Smooth muscle cell (in vitro differentiated cells): ENCODE measurements around the gene TP73. TPM values are rescaled to one million over a fixed set of nuclear protein-coding genes. Genes with fewer than 3 reads are reported as not detected.
A peak's percentile ranks its signal among the peaks of the same experiment; 100 is the strongest.

ENCODE experiments used
- DNase-seq: peaks from one replicate; lab custom pipeline; 2025; ENCODE audit not compliant: unreplicated experiment; lab: John Stamatoyannopoulos, UW
- H2AFZ ChIP-seq: fragments of 200-600 bp; sonication (generic); 2 replicates; pipeline ENCODE4 v1.6.0; 2016; ENCODE audit warnings: antibody characterized with exemption, low read depth, mild to moderate bottlenecking
- H3F3A ChIP-seq: fragments of 200-600 bp; sonication (generic); 2 replicates; pipeline ENCODE4 v1.6.0; 2017; ENCODE audit warnings: antibody characterized with exemption, low read depth
- H3K27ac ChIP-seq: fragments of 200-600 bp; sonication (generic); 2 replicates; pipeline ENCODE4 v1.5.1; 2016; ENCODE audit warnings: low read depth, mild to moderate bottlenecking
- H3K27me3 ChIP-seq: fragments of 200-600 bp; sonication (generic); 2 replicates; pipeline ENCODE4 v1.6.1; 2016; ENCODE audit warnings: low read depth, mild to moderate bottlenecking
- H3K36me3 ChIP-seq: fragments of 200-600 bp; sonication (generic); 2 replicates; pipeline ENCODE4 v1.5.1; 2016; ENCODE audit warnings: low read depth
- H3K4me1 ChIP-seq: fragments of 200-600 bp; sonication (generic); 2 replicates; pipeline ENCODE4 v1.5.1; 2016; ENCODE audit warnings: low read depth
- H3K4me2 ChIP-seq: fragments of 200-600 bp; sonication (generic); 2 replicates; pipeline ENCODE4 v1.6.0; 2016; ENCODE audit warnings: mild to moderate bottlenecking
- H3K4me3 ChIP-seq: fragments of 200-600 bp; sonication (generic); 2 replicates; pipeline ENCODE4 v1.5.1; 2016; ENCODE audit warnings: mild to moderate bottlenecking
- H3K79me2 ChIP-seq: fragments of 200-600 bp; sonication (generic); 2 replicates; pipeline ENCODE4 v1.6.0; 2016; ENCODE audit warnings: low read depth, mild to moderate bottlenecking
- H3K9ac ChIP-seq: fragments of 200-600 bp; sonication (generic); 2 replicates; pipeline ENCODE4 v1.6.0; 2016; ENCODE audit warnings: low read depth
- H3K9me3 ChIP-seq: fragments of 200-600 bp; sonication (generic); replicated peaks from 2 replicates; pipeline ENCODE4 v1.5.1; 2016; ENCODE audit warnings: low read depth
- H4K20me1 ChIP-seq: fragments of 200-600 bp; sonication (generic); 2 replicates; pipeline ENCODE4 v1.6.0; 2016; ENCODE audit warnings: low read depth
- WGBS: methylation state at CpG from one replicate; pipeline ENCODE4 v1.1.7; 2016; ENCODE audit warnings: low lambda C conversion rate; 5-methylcytosine and 5-hydroxymethylcytosine counted together
- polyA plus RNA-seq: library from polyadenylated mRNA; unstranded; fragments of >200 nt; fragmentation: Nextera tagmentation; extraction: Ambion mirVana; gene quantifications from 2 replicates; pipeline ENCODE4 v1.2.1, GENCODE V29; 2016
- total RNA-seq: library from RNA; depleted of rRNA; stranded (reverse); fragments of >200 nt; gene quantifications from 2 replicates; pipeline ENCODE4 v1.2.3, GENCODE V29; 2014
- TF ChIP-seq, protein P1 (sequence below): fragments of 200-600 bp; sonication (generic); IDR thresholded peaks from 2 replicates; pipeline ENCODE4 v1.5.1; 2017; ENCODE audit warnings: borderline replicate concordance, mild to moderate bottlenecking, antibody characterized with exemption; ENCODE audit not compliant: insufficient read depth, poor library complexity, severe bottlenecking

TP73 gene
- total and polyA plus RNA-seq, 2 experiments from 2014 or later, result 0.22 TPM; not detected in 1

DNA sequence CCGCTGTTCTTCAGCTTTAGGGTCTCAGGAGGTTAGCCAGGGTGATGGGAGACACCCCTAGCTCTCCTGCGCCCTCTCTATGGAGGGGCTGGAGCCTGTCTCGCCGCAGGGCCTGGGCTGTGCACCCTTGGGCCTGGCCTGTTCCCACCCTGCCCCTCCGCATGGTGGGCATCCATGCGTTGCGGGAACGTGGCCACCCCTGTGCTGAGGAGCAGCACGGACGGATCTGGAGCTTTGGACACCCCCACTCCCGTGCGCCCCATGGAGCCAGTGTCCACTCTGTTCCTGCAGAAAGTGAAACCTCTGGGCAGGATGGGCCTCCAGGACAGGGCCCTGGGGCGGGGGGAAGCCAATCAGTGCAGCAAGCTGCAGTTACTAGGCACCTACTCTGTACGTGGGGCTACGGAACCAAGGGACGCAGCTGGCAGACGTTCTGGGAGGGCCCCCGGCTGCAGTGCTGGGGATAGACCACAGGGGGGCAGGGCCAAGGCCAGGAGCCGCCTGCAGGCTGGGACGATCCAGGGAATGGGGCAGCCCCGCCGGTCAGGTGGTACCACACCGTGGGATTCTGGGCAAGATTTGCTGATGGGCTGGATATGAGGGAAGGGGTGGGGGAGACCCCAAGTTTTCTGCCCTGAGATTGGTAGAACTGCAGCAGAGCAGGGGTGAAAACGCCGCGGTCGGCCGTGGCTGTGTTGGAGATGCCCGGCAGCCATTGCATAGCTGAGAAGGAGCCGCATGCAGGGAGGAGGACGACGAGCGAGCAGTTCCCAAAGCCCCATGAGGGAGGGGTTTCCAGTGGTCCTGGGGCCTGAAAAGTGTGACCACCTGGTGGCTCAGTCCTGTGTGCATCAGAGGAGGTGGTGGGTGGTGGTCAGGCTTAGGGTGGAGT lies 43.3 kb downstream of the TP73 start:
- no peaks in the 10 kb centered on the region for H3K36me3 ChIP-seq
- peak overlapping the region; percentile 72 for H3K4me2 ChIP-seq
- H3K79me2 ChIP-seq, result no peaks in the 10 kb centered on the region
- H4K20me1 ChIP-seq, result no peaks in the 10 kb centered on the region
- peak; percentile 12 for DNase-seq
- H3K4me1 ChIP-seq, result no peaks in the 10 kb centered on the region
- H3K9me3 ChIP-seq, result no peaks in the 10 kb centered on the region
- H3K9ac ChIP-seq, result no peak overlapping the region
- no peak overlapping the region for H2AFZ ChIP-seq
- no peaks in the 10 kb centered on the region for H3K27me3 ChIP-seq
- no peak overlapping the region for H3K27ac ChIP-seq
- H3K4me3 ChIP-seq, result no peak overlapping the region
- no peaks in the 10 kb centered on the region for H3F3A ChIP-seq
- TF ChIP-seq, protein P1, sequence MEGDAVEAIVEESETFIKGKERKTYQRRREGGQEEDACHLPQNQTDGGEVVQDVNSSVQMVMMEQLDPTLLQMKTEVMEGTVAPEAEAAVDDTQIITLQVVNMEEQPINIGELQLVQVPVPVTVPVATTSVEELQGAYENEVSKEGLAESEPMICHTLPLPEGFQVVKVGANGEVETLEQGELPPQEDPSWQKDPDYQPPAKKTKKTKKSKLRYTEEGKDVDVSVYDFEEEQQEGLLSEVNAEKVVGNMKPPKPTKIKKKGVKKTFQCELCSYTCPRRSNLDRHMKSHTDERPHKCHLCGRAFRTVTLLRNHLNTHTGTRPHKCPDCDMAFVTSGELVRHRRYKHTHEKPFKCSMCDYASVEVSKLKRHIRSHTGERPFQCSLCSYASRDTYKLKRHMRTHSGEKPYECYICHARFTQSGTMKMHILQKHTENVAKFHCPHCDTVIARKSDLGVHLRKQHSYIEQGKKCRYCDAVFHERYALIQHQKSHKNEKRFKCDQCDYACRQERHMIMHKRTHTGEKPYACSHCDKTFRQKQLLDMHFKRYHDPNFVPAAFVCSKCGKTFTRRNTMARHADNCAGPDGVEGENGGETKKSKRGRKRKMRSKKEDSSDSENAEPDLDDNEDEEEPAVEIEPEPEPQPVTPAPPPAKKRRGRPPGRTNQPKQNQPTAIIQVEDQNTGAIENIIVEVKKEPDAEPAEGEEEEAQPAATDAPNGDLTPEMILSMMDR, result peak; percentile 68
- 52% methylated on average over 33 of the region's 33 CpGs for WGBS

DNA sequence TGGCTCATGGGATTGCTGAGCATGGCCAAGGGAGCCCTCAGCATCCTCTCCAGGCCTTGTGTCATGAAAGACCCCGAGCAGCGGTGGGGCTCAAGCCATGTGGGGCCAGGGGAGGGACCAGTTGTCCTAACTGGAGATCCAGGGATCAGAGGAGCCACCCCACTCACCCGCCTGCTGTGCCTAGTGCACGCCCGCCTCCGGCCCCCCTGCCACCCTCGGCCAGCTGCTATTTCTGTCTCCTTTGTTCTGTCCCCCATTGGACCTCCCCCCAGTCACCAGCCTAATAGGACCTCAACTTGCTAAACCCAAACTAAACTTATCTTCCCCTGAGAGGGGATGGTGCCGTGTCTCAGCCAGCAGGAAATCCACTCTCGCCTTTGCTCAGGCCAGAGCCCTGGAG lies 44.4 kb downstream of the TP73 start:
- no peaks in the 10 kb centered on the region for H3K4me1 ChIP-seq
- H3K36me3 ChIP-seq, result no peaks in the 10 kb centered on the region
- no peak overlapping the region for H3K4me3 ChIP-seq
- no peak for DNase-seq
- no peak overlapping the region for H3K27ac ChIP-seq
- H3K9ac ChIP-seq, result no peak overlapping the region
- H3F3A ChIP-seq, result no peaks in the 10 kb centered on the region
- no peak overlapping the region for H3K4me2 ChIP-seq
- H3K79me2 ChIP-seq, result no peaks in the 10 kb centered on the region
- H4K20me1 ChIP-seq, result no peaks in the 10 kb centered on the region
- TF ChIP-seq, protein P1, result no peak
- H2AFZ ChIP-seq, result no peak overlapping the region
- WGBS, result 85% methylated on average over 9 of the region's 9 CpGs
- no peaks in the 10 kb centered on the region for H3K9me3 ChIP-seq
- H3K27me3 ChIP-seq, result no peaks in the 10 kb centered on the region

DNA sequence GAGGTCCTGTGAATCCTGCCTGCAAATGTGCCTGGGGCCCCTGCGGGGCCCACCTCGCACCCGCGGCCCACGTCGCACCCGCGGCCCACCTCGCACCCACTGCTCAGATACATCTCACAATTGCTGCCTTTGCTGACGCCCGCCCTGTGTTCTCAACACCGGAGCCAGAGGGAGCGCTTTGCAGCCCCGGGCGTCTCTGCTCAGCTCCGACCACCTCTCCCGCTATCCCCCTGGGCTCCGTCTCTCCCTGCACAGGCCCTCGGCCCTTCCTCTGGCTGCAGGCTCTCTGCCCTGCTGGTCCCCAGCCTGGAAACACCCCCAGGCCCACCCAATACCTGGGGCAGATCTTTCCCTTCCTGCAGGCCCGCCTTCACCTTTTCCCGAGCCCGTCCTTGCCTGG lies 44.8 kb downstream of the TP73 start:
- no peaks in the 10 kb centered on the region for H3K36me3 ChIP-seq
- TF ChIP-seq, protein P1, result no peak
- H3K4me3 ChIP-seq, result no peak overlapping the region
- DNase-seq, result no peak
- no peak overlapping the region for H3K4me2 ChIP-seq
- H3K27ac ChIP-seq, result no peak overlapping the region
- no peaks in the 10 kb centered on the region for H3K4me1 ChIP-seq
- no peaks in the 10 kb centered on the region for H3K79me2 ChIP-seq
- WGBS, result 77% methylated on average over 18 of the region's 22 CpGs
- H2AFZ ChIP-seq, result no peak overlapping the region
- no peaks in the 10 kb centered on the region for H3F3A ChIP-seq
- H3K9me3 ChIP-seq, result no peaks in the 10 kb centered on the region
- H4K20me1 ChIP-seq, result no peaks in the 10 kb centered on the region
- no peaks in the 10 kb centered on the region for H3K27me3 ChIP-seq
- H3K9ac ChIP-seq, result no peak overlapping the region
